ENCODE measurements around the gene SLC35B1.

DNA sequence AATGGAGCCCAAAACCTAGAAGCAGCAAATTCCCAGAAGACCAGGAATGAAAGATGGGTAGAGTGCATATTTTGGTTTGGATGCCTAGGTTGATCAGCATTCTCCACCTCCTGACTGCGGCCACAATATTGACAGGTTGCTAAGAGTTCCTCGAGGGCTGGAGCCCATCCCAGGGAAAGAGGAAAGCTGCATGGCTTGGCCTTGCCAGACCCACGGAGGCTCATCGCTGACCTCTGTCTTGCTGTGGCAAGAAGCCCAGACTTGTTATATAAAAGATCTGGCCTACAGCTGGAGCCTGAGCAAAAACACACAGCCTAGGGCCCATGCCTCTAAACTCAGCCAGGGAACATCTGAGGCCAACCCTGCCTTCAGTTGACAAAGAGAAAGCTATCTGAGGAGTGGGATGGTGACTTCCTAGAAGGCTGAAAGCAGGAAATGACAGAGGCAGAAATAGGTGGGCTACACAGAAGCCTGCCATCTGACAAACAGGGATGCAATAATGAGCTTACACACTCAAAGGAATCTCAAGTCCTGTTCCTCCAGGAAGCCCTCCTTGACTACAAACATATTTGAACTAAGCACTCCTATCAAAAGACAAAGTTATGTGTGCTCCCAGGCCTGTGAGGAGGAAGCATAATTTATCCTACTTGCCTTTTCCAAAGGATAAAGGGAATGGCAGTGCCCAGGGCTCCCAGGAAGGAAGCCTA, 22.5 kb upstream of the SLC35B1 start:
- TF ChIP-seq, protein P1, sequence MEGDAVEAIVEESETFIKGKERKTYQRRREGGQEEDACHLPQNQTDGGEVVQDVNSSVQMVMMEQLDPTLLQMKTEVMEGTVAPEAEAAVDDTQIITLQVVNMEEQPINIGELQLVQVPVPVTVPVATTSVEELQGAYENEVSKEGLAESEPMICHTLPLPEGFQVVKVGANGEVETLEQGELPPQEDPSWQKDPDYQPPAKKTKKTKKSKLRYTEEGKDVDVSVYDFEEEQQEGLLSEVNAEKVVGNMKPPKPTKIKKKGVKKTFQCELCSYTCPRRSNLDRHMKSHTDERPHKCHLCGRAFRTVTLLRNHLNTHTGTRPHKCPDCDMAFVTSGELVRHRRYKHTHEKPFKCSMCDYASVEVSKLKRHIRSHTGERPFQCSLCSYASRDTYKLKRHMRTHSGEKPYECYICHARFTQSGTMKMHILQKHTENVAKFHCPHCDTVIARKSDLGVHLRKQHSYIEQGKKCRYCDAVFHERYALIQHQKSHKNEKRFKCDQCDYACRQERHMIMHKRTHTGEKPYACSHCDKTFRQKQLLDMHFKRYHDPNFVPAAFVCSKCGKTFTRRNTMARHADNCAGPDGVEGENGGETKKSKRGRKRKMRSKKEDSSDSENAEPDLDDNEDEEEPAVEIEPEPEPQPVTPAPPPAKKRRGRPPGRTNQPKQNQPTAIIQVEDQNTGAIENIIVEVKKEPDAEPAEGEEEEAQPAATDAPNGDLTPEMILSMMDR (IDR thresholded peaks at IDR 0.05) = no peak
- TF ChIP-seq EZH2 (IDR thresholded peaks at IDR 0.05; ENCODE audit: borderline replicate concordance, insufficient read depth, low read depth, low read length, poor library complexity, severe bottlenecking) = no peak

Measured in B cell (primary cell).